Hepatic stellate cell (primary cell): ENCODE data around the gene SLC66A3.

ENCODE experiments used
- DNase-seq: peaks from one replicate; pipeline ENCODE4 v3.0.0; 2011; ENCODE audit warnings: low spot score

The SLC66A3 gene

GRCh38 chr2:11214770-11215169, 59.5 kb downstream of the SLC66A3 start:
- no peak for DNase-seq

DNA sequence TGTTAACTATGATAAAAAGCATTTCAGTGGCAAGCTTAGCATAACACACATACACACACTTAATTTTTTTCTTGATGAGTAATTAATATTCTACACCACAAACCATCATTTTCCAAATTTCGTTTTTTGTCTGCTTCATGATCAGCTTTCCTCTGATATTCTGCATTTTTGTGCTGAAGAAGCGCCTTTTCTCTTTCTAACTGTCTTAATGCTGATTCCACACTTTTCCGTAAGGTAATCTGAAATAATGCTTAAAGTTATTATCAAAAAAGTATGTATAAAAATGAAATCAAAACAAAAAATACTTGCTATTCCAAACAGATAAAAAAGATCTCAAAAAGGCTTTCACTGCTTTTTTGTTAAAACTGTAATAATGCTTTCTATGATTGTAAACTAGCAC, 60.1 kb downstream of the SLC66A3 start:
- no peak for DNase-seq

DNA sequence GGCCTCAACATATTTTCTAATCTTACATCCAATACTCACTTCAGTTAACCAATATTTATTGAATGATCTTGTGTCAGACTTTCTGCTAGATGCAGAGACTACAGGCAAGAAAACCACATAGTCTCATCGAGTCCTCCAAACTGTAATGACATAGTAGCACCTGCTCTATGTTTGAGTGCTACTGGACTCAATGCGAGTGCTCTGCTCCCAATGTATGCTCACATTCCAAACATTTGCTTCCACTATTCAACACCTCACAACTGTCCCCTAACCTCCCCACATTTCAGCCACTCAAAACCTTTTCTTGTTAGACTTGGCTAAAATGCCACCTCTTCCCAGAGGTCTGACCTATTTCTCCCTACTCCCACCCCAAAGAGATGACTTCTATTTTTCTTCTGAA, 65.2 kb downstream of the SLC66A3 start:
- no peak for DNase-seq

DNA sequence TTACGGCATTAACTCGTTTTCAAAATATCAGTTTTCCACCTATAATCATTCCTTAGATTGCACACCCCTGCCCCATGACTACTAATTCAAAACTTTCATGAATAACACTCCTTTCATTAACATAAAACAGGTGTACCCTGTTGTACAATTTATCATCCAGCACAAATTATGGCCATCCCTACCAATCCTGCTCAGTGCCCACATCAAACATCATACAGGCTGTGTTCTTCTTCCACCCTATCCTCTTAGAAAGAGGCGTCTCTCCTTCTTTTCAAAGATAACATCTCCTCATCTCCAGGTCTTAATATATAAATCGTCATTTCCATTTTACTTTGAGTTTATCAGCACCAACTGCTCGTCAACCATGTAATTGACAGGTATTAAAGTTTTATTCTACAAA, 67.6 kb downstream of the SLC66A3 start:
- no peak for DNase-seq

GRCh38 chr2:11224887-11225286, 69.6 kb downstream of the SLC66A3 start:
- DNase-seq = no peak

DNA sequence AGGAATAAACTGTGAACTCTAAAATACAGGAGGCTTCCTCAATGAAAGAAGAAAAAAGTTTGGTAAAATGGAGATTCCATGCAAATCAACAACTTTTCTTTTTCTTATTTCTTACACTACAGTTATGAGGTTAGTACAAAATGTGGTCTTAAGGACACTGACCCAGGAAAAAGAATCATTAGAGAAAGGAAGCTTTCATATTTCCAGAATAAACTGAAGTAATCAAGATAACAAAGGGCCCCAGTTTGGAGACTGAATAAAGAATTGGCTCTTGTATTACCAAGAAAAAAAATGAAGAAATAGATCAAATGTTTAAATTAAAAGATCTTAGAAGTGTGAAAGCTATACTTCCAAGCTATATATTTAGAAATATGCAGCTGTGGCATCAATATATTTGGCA, 72.3 kb downstream of the SLC66A3 start:
- no peak for DNase-seq
